ENCODE measurements around the gene NDUFS6.
"Not testable (repeated sequence)": the region's sequence is repeated elsewhere in the genome, so short reads cannot be mapped to it uniquely, and the experiment has no call there.

The NDUFS6 gene

GRCh38 chr5:1798589-1798988, 2.6 kb upstream of the NDUFS6 start:
- DNase-seq (ENCODE audit: low read depth): not testable (repeated sequence)

- peak; percentile 52 for DNase-seq (ENCODE audit: low read depth)
These were observed 2.1 kb upstream of the NDUFS6 start for GRCh38 chr5:1799110-1799601.

GRCh38 chr5:1799602-1800471, 1.4 kb upstream of the NDUFS6 start, which contains the start of gene MRPL36:
Gene MRPL36, minus strand, starts transcription at chr5:1799837. Its CDS starts 902 bp downstream, at chr5:1798935.
- DNase-seq (ENCODE audit: low read depth): peak; percentile 92

GRCh38 chr5:1800472-1801221, 560 bp upstream of the NDUFS6 start:
- DNase-seq (ENCODE audit: low read depth): peak; percentile 63

- peak; percentile 51 for DNase-seq (ENCODE audit: low read depth)
These were observed 724 bp downstream of the NDUFS6 start for GRCh38 chr5:1801967-1802295.

GRCh38 chr5:1803192-1803591, 2.0 kb downstream of the NDUFS6 start:
- no peak for DNase-seq (ENCODE audit: low read depth)

GRCh38 chr5:1804001-1804690, 2.9 kb downstream of the NDUFS6 start:
- DNase-seq (ENCODE audit: low read depth): no peak

GRCh38 chr5:1805326-1805725, 4.1 kb downstream of the NDUFS6 start:
- DNase-seq (ENCODE audit: low read depth): no peak

- no peak for DNase-seq (ENCODE audit: low read depth)
These were observed 4.5 kb downstream of the NDUFS6 start for GRCh38 chr5:1805736-1806135.

GRCh38 chr5:1806199-1806598, 5.0 kb downstream of the NDUFS6 start:
- DNase-seq (ENCODE audit: low read depth): no peak

GRCh38 chr5:1806974-1807373, 5.8 kb downstream of the NDUFS6 start:
- no peak for DNase-seq (ENCODE audit: low read depth)

- no peak for DNase-seq (ENCODE audit: low read depth)
These were observed 6.4 kb downstream of the NDUFS6 start for GRCh38 chr5:1807451-1808185.

- no peak for DNase-seq (ENCODE audit: low read depth)
These were observed 7.2 kb downstream of the NDUFS6 start for GRCh38 chr5:1808439-1808838.

- DNase-seq (ENCODE audit: low read depth): no peak
These were observed 8.3 kb downstream of the NDUFS6 start for GRCh38 chr5:1809416-1810035.

GRCh38 chr5:1810581-1811101, 9.4 kb downstream of the NDUFS6 start:
- no peak for DNase-seq (ENCODE audit: low read depth)

GRCh38 chr5:1814183-1815020, 13.2 kb downstream of the NDUFS6 start:
- DNase-seq (ENCODE audit: low read depth): no peak

- DNase-seq (ENCODE audit: low read depth): no peak
These were observed 14.0 kb downstream of the NDUFS6 start for GRCh38 chr5:1815071-1815786.

GRCh38 chr5:1815881-1816292, 14.7 kb downstream of the NDUFS6 start:
- no peak for DNase-seq (ENCODE audit: low read depth)

GRCh38 chr5:1816495-1817089, 15.4 kb downstream of the NDUFS6 start:
- DNase-seq (ENCODE audit: low read depth): not testable (repeated sequence)
